Endothelial cell of umbilical vein (primary cell): Measurements from ENCODE around the gene C17orf78.
"Not testable (repeated sequence)": the region's sequence is repeated elsewhere in the genome, so short reads cannot be mapped to it uniquely, and the experiment has no call there.

ENCODE experiments used
- EZH2 ChIP-seq: IDR thresholded peaks from 2 replicates; pipeline ENCODE4 v1.6.1; 2012; ENCODE audit warnings: borderline replicate concordance, low read depth, mild to moderate bottlenecking, moderate library complexity, low read length, inconsistent platforms; ENCODE audit not compliant: severe bottlenecking
- FOS ChIP-seq: IDR thresholded peaks from 2 replicates; pipeline ENCODE4 v1.6.1; 2011; ENCODE audit warnings: mild to moderate bottlenecking, low read length, moderate library complexity, borderline replicate concordance; ENCODE audit not compliant: insufficient read depth
- MAX ChIP-seq: IDR thresholded peaks from 2 replicates; pipeline ENCODE4 v1.6.1; 2011; ENCODE audit not compliant: insufficient read depth, insufficient read length
- MYC ChIP-seq: IDR thresholded peaks from one replicate; pipeline ENCODE4 v1.6.1; 2011; ENCODE audit warnings: mild to moderate bottlenecking, low read depth, low read length
- POLR2A ChIP-seq: IDR thresholded peaks from 2 replicates; pipeline ENCODE4 v1.6.1; 2012; ENCODE audit warnings: low read depth, mild to moderate bottlenecking, control low read depth, low read length
- POLR2AphosphoS5 ChIP-seq: IDR thresholded peaks from 2 replicates; pipeline ENCODE4 v1.6.1; 2012; ENCODE audit warnings: low read depth, mild to moderate bottlenecking, control low read depth, low read length, moderate library complexity; ENCODE audit not compliant: insufficient read depth
- TF ChIP-seq, protein P1 (sequence below), 2 donors: IDR thresholded peaks; 1 replicate in 1 of 2; 2 replicates in 1 of 2; pipeline ENCODE4 v1.5.1; 2011; ENCODE audit warnings: low read length in 2 of 2, mild to moderate bottlenecking in 2 of 2, moderate library complexity in 2 of 2, control low read depth in 1 of 2, inconsistent platforms in 1 of 2, low read depth in 1 of 2; ENCODE audit not compliant: insufficient read depth in 1 of 2; ENCODE audit errors: extremely low read depth in 1 of 2

DNA sequence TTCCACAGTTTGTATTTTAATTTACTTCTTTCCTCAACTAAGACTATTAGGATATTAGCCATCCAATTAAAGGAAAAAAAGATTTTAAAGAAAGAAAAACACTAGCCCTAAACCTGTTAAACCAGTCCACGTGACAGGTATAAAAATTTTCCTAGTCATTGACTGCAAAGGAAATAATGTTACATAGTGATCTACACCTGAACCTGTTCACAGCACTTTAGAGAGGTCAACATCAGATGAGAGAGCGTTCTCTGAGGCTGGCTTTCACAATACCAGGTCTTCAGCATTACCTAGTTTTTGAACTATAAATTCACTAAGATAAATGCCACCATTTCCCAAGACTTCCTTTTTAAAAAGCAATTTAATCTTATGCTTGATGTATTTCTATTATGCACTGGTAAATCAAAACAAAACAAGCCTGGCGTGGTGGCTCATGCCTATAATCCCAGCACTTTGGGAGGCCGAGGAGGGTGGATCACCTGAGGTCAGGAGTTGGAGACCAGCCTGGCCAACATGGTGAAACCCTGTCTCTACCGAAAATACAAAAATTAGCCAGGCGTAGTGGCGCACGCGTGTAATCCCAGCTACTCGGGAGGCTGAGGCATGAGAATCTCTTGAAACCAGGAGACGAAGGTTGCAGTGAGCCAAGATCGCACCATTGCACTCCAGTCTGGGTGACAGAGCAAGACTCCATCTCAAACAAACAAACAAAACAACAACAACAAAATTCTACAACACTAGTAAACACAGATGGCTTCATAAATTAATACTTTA is 18.8 kb upstream of the C17orf78 start:
- TF ChIP-seq, protein P1, sequence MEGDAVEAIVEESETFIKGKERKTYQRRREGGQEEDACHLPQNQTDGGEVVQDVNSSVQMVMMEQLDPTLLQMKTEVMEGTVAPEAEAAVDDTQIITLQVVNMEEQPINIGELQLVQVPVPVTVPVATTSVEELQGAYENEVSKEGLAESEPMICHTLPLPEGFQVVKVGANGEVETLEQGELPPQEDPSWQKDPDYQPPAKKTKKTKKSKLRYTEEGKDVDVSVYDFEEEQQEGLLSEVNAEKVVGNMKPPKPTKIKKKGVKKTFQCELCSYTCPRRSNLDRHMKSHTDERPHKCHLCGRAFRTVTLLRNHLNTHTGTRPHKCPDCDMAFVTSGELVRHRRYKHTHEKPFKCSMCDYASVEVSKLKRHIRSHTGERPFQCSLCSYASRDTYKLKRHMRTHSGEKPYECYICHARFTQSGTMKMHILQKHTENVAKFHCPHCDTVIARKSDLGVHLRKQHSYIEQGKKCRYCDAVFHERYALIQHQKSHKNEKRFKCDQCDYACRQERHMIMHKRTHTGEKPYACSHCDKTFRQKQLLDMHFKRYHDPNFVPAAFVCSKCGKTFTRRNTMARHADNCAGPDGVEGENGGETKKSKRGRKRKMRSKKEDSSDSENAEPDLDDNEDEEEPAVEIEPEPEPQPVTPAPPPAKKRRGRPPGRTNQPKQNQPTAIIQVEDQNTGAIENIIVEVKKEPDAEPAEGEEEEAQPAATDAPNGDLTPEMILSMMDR (IDR thresholded peaks at IDR 0.05; ENCODE audit: extremely low read depth in 1 of 2, insufficient read depth in 1 of 2, low read depth in 1 of 2, low read length in 2 of 2), result not testable (repeated sequence)
- TF ChIP-seq POLR2A, EZH2, POLR2AphosphoS5, MAX, FOS, MYC: not testable (repeated sequence)
